Measurements from ENCODE around the gene REST.
"Not testable (repeated sequence)": the region's sequence is repeated elsewhere in the genome, so short reads cannot be mapped to it uniquely, and the experiment has no call there.

REST gene

GRCh38 chr4:56870946-56871345 lies 36.8 kb upstream of the REST start:
- TF ChIP-seq, protein P1, sequence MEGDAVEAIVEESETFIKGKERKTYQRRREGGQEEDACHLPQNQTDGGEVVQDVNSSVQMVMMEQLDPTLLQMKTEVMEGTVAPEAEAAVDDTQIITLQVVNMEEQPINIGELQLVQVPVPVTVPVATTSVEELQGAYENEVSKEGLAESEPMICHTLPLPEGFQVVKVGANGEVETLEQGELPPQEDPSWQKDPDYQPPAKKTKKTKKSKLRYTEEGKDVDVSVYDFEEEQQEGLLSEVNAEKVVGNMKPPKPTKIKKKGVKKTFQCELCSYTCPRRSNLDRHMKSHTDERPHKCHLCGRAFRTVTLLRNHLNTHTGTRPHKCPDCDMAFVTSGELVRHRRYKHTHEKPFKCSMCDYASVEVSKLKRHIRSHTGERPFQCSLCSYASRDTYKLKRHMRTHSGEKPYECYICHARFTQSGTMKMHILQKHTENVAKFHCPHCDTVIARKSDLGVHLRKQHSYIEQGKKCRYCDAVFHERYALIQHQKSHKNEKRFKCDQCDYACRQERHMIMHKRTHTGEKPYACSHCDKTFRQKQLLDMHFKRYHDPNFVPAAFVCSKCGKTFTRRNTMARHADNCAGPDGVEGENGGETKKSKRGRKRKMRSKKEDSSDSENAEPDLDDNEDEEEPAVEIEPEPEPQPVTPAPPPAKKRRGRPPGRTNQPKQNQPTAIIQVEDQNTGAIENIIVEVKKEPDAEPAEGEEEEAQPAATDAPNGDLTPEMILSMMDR (IDR thresholded peaks at IDR 0.05; ENCODE audit: low read depth, low read length, missing control alignments), result no peak
- no peak for DNase-seq (ENCODE audit: low read depth)
- no peak overlapping the region for H3K4me3 ChIP-seq (ENCODE audit: low read depth, low read length)
- in situ Hi-C loops (cut with HindIII; ENCODE audit: low sequenced_read_pairs), result no loop called here

- TF ChIP-seq, protein P1 (IDR thresholded peaks at IDR 0.05; ENCODE audit: low read depth, low read length, missing control alignments), result no peak
- no peak overlapping the region for H3K4me3 ChIP-seq (ENCODE audit: low read depth, low read length)
- DNase-seq (ENCODE audit: low read depth), result peak; percentile 50
- in situ Hi-C loops (cut with HindIII; ENCODE audit: low sequenced_read_pairs), result no loop called here
Measured at GRCh38 chr4:56871371-56871866, 36.3 kb upstream of the REST start.

- TF ChIP-seq, protein P1 (IDR thresholded peaks at IDR 0.05; ENCODE audit: low read depth, low read length, missing control alignments), result no peak
Measured at GRCh38 chr4:56874166-56874565, 33.5 kb upstream of the REST start.

DNA sequence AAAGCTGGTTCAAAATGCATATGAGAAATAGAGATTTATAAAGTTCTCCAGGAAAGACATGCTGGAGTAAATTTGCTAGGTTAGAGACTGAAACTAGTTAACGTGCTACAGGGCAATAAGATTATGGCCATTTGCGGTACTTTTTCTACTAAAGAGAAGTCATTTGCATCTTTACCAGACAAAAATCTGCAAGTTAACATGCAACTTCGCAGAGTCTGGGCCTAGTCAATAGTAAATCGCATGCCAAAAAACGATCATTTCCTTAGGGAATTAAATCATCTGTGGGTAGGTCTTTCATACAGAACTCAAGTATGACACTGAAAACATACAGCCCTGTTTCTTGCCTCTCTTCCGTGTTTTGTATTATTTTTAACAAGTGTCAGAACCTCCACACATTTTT lies 32.8 kb upstream of the REST start:
- in situ Hi-C loops (cut with HindIII; ENCODE audit: low sequenced_read_pairs), result no loop called here
- DNase-seq (ENCODE audit: low read depth), result no peak
- H3K4me3 ChIP-seq (ENCODE audit: low read depth, low read length), result no peak overlapping the region
- TF ChIP-seq, protein P1 (IDR thresholded peaks at IDR 0.05; ENCODE audit: low read depth, low read length, missing control alignments), result no peak

More at GRCh38 chr4:56874166-56874565, 33.5 kb upstream of the REST start:
- in situ Hi-C loops (cut with HindIII; ENCODE audit: low sequenced_read_pairs), result no loop called here
- no peak overlapping the region for H3K4me3 ChIP-seq (ENCODE audit: low read depth, low read length)
- no peak for DNase-seq (ENCODE audit: low read depth)

DNA sequence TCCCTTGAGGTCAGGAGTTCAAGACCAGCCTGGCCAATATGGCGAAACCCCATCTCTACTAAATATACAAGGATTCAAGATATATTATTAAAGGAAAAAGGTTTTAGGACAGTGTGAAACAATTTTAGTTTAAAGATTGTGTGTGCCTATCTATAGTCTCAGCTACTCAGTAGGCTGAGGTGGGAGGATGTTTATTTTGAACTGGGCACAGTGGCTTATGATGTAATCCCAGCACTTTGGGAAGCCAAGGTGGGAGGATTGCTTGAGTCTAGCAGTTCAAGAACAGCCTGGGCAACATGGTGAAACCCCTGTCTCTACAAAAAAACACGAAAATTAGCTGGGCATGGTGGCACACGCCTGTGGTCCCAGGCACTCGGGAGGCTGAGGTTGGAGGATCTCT lies 31.4 kb upstream of the REST start:
- DNase-seq (ENCODE audit: low read depth), result no peak
- H3K4me3 ChIP-seq (ENCODE audit: low read depth, low read length), result no peak overlapping the region
- TF ChIP-seq, protein P1 (IDR thresholded peaks at IDR 0.05; ENCODE audit: low read depth, low read length, missing control alignments), result no peak
- in situ Hi-C loops (cut with HindIII; ENCODE audit: low sequenced_read_pairs), result no loop called here

DNA sequence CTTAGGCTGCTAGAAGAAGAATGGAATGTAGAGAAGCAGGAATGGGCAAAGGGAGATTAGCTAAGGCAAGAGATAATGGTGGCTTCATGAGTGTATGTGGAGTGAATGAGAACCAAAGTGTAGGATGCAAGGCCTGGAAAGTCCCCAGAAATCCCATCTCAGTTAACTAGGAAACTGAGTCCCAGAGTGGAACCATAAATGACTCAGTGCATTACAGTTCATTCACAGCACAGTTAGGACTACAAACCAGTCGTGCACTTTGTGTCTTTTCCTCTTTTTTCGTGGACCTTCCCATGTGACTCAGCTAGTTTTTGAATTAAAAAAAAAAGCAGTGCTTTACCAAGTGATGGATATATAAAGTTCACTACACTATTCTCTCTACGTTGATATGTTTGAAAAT lies 27.7 kb upstream of the REST start:
- no peak overlapping the region for H3K4me3 ChIP-seq (ENCODE audit: low read depth, low read length)
- TF ChIP-seq, protein P1 (IDR thresholded peaks at IDR 0.05; ENCODE audit: low read depth, low read length, missing control alignments), result no peak
- in situ Hi-C loops (cut with HindIII; ENCODE audit: low sequenced_read_pairs), result no loop called here
- DNase-seq (ENCODE audit: low read depth), result no peak

DNA sequence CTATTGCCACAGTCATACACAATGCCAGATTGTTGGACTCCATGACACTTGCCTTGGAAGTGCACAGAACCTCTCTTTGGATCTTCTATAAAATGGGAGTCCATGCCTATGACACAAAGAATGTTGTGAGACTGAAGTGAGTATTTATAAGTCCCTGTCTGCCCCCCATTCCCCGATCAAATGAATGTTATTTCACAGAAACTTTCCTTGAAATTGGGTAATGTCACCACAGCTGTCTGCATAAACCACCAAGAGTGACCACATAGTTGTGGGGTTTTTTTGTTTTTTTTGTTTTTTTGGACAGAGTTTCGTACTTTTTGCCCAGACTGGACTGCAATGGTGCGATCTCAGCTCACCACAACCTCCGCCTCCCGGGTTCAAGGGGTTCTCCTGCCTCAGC lies 27.1 kb upstream of the REST start:
- no peak overlapping the region for H3K4me3 ChIP-seq (ENCODE audit: low read depth, low read length)
- DNase-seq (ENCODE audit: low read depth), result no peak
- in situ Hi-C loops (cut with HindIII; ENCODE audit: low sequenced_read_pairs), result no loop called here
- TF ChIP-seq, protein P1 (IDR thresholded peaks at IDR 0.05; ENCODE audit: low read depth, low read length, missing control alignments), result no peak

GRCh38 chr4:56884511-56884910 lies 23.2 kb upstream of the REST start:
- H3K4me3 ChIP-seq (ENCODE audit: low read depth, low read length); DNase-seq (ENCODE audit: low read depth); in situ Hi-C loops (cut with HindIII; ENCODE audit: low sequenced_read_pairs): not testable (repeated sequence)

All from astrocyte of the cerebellum (primary cell).